Measurements from ENCODE around the gene RIMBP2.

RIMBP2 gene

DNA sequence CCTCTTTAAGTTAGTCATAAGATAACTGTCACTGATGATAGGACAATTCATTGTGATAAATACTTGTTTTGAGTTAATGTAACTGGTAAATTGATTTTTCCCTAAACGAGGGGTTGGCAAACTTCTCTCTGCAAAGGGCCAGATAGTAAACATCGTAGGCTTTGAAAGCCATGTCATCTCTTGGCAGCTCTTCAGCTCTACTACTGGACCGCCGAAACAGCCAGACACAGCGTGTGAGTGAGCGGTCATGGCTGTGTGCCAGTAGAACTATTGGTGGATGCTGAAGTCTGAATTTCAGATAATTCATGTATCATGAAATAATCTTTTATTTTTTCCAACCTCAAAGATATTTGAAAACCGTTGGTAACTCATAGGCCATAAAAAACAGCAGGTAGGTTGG lies 368.5 kb downstream of the RIMBP2 start:
- no peak overlapping the region for H3K27ac ChIP-seq (ENCODE audit: low read depth, low read length, poor library complexity, severe bottlenecking)

More for the DNA sequence above, 368.5 kb downstream of the RIMBP2 start:
- Histone ChIP-seq H4K20me1 (ENCODE audit: insufficient read depth, low read length) (no peaks in the 10 kb centered on the region), H3K4me3 (ENCODE audit: low read depth, low read length, poor library complexity, severe bottlenecking) (no peak overlapping the region), H3K9me2 (ENCODE audit: low read depth, low read length) (no peaks in the 10 kb centered on the region), H3K4me2 (ENCODE audit: low read length) (no peak overlapping the region), H3K79me2 (ENCODE audit: insufficient read depth, low read length) (no peaks in the 10 kb centered on the region), H3K4me1 (ENCODE audit: insufficient read depth, low read length, severe bottlenecking) (no peaks in the 10 kb centered on the region), H3F3A (ENCODE audit: insufficient read depth, low read length) (no peaks in the 10 kb centered on the region), H2AFZ (ENCODE audit: low read length) (no peak overlapping the region), H3K9ac (ENCODE audit: low read length) (no peak overlapping the region), H3K27me3 (ENCODE audit: insufficient read depth, low read length) (no peaks in the 10 kb centered on the region), H3K36me3 (ENCODE audit: insufficient read depth, low read length) (no peaks in the 10 kb centered on the region), H3K9me3 (ENCODE audit: low read length) (no peaks in the 10 kb centered on the region)
- TF ChIP-seq CTCF (IDR thresholded peaks at IDR 0.05; ENCODE audit: low read length) (no peak), EZH2 (IDR thresholded peaks at IDR 0.05; ENCODE audit: borderline replicate concordance, low read length) (no peak)
